GM19324 (cell line): ENCODE measurements around the gene ARHGEF26.

Source experiments
- ATAC-seq: cut with Tn5 transposase; IDR thresholded peaks from one replicate; pipeline ENCODE4 v1.9.1; 2021; ENCODE audit warnings: mild to moderate bottlenecking, moderate library complexity; ENCODE audit not compliant: unreplicated experiment, low FRiP score

Gene ARHGEF26

GRCh38 chr3:154194877-154195276 is 73.7 kb downstream of the ARHGEF26 start:
- no peak for ATAC-seq

- ATAC-seq: peak; percentile 54
These were observed 74.6 kb downstream of the ARHGEF26 start for GRCh38 chr3:154195620-154196356.

DNA sequence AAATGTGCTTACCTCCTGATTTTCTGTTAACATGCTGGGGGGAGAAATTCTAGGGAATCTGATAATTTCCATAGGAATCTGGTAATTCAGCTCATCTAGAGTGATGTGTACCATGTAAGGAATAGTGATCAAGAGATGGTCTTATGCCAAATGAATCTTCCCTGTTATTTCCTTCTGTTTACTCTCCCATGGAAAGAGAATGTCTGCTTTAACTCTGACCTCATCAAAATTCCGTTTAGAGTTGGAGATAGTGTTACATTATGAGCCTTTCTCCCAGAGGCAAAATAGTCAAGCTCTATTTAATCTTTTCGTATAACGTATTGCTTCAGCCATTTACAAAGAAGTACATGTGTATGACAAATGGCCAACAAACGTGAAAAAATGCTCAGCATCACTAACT is 76.6 kb downstream of the ARHGEF26 start:
- ATAC-seq: no peak

- ATAC-seq: no peak
These were observed 88.3 kb downstream of the ARHGEF26 start for GRCh38 chr3:154209499-154209898.

- ATAC-seq: no peak
These were observed 89.8 kb downstream of the ARHGEF26 start for GRCh38 chr3:154210986-154211385.

GRCh38 chr3:154214306-154214705 is 93.1 kb downstream of the ARHGEF26 start:
- ATAC-seq: no peak

- ATAC-seq: no peak
These were observed 96.5 kb downstream of the ARHGEF26 start for GRCh38 chr3:154217671-154218070.

DNA sequence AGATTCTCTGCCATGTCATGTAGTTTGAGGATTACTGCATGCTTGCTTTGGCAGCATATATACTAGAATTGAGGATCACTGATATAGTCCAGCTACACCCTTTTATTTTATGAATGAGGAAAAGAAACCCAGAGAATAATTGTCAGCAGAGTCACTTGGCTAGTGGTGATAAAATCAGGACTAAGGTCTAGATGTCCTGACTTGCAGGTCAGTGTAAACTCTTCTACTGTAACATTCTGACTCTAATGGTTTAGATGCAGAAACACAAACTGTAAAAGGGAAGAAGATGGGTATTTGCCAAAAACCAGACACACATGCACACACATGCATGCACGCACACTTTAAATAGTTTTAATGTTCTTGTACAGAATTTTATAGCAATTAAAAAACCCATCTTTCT is 97.5 kb downstream of the ARHGEF26 start:
- ATAC-seq: no peak

DNA sequence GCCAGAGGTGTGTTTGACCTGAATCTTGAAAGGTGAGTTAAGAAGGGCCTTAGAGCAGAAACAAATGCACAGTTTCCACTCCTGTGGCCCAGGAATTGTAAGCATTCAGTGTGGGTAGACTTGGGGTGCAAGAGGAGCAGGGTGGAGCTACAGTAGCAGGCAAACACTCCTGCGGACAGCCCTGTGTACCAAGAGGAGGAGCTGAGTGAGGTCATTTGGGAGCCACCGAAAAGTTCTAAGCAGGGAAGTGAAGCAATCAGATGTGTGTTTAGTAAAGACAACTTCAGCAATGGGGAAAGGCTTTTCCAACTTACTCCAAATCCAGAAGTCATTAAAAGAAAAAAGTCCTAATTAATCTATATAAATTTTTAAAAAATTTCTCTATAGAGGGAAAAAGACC is 99.3 kb downstream of the ARHGEF26 start:
- ATAC-seq: no peak

- ATAC-seq: no peak
These were observed 102.3 kb downstream of the ARHGEF26 start for GRCh38 chr3:154223519-154223918.

DNA sequence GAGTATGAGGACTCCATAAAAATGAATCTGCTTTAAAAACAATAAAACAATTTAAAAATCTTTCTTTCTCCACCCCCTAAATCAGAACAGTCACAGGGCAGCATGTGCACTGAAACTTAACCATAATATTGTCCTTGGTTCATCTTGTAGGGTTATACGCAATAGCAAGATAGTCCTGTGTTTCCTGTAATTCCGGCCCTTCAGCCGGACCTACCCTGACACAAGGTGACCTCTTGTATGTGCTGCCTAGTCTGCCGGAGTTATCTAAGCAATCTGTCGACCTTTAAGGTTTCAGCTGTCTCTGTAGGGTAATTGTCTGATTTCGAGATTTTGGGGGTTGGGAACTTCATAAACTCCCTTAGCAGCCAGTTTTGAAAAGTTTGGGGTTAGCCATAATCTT is 103.2 kb downstream of the ARHGEF26 start:
- no peak for ATAC-seq

DNA sequence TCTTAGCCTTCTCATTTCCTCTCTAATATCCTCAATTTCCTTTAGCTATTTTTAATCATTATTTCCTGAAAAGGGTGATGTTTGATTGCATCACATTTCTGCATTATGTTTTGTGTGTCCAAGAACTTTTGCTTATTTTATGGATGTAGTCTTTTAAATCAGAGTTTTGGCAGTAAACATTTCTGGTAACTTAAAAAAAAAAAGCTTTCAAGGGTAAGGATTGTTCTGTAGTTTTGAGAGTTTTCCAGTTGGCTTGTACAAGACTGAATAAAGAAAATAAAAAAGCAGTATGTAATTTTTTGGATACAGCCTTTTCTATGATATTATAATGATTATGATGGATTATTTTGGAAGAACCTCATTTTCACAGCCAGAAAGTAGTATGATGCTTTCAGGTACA is 103.7 kb downstream of the ARHGEF26 start:
- no peak for ATAC-seq

DNA sequence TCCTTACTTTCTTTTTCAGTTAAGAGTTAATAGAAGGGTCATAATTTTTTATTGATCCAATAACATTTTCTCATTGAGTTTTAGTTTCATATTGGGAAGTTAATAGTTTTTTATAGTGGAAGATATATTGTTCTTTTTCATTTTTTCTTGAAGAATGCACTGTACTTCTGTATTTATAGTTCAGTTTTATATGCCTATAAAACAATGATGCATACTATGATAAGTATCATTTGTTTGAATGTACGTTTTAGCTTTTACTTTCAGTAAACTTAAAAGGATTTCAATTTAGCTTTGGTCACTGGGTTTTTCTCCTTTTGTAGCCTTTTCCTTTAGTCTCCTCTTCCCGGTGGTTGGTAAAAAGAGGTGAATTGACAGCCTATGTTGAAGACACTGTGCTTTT is 104.3 kb downstream of the ARHGEF26 start:
- ATAC-seq: no peak

DNA sequence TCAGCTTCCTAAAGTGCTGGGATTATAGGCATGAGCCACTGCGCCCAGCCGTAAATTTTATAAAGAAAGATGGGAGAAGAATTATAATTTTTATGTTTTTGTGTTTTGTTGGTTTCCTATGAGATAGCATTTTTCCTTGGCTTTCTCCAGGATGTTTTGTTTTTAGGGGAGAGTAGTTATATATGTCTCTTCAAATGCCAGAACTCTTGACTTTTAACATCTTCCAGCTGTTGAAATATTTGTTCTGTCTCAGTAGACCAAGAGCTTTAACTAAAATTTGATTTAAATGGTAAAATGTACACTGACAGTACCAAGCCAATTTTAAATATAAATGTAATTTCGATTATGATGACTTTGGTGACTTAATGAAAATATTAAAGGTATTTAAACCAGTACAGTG is 106.3 kb downstream of the ARHGEF26 start:
- ATAC-seq: no peak

- ATAC-seq: no peak
These were observed 107.5 kb downstream of the ARHGEF26 start for GRCh38 chr3:154228561-154229216.

- ATAC-seq: no peak
These were observed 108.0 kb downstream of the ARHGEF26 start for GRCh38 chr3:154229217-154229590.

DNA sequence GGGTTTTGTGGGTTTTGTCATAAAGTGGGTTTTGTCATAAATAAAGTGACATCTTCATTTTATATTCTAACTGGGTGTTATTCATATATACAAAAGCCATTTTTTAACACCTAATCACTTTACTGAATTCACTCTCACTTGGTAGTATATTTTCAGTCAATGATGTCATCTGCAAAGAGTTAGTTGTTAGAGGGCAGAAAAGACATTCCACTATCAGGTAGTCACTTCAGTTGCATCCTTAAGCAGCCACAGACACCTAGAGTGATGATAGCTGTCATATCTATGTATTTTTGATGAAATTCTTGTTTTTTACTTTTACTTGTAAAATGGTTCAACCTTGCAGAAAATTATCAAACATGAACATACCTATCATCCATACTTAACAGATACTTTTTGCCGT is 114.1 kb downstream of the ARHGEF26 start:
- ATAC-seq: no peak

GRCh38 chr3:154236331-154236730 is 115.1 kb downstream of the ARHGEF26 start:
- ATAC-seq: no peak

DNA sequence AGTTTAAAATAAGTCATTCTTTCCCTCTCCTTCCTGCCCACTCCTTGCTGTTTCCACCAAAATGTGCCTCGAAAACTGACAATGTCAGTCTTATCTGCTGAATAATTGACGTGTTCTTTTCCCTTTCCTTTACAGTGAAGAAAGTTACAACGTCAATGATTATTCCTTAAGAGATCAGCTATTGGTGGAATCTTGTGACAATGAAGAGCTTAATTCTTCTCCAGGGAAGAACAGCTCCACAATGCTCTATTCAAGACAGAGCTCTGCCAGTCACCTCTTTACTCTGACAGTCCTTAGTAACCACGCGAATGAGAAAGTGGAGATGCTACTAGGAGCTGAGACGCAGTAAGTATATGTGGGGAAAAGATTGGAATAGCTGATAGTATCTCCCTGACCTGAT is 119.0 kb downstream of the ARHGEF26 start:
- ATAC-seq: no peak

- no peak for ATAC-seq
These were observed 120.3 kb downstream of the ARHGEF26 start for GRCh38 chr3:154241496-154241895.

GRCh38 chr3:154242766-154243165 is 121.6 kb downstream of the ARHGEF26 start:
- ATAC-seq: no peak

- no peak for ATAC-seq
These were observed 122.2 kb downstream of the ARHGEF26 start for GRCh38 chr3:154243353-154243752.
